GM12878 (cell line): Measurements from ENCODE around the gene TNK1. TPM values are rescaled to one million over a fixed set of nuclear protein-coding genes. Genes with fewer than 3 reads are reported as not detected.

Experiments
- BACH1 ChIP-seq: fragments of 450-650 bp; IDR thresholded peaks from 2 replicates; pipeline ENCODE4 v1.6.1; 2017; ENCODE audit warnings: mild to moderate bottlenecking, borderline replicate concordance
- BMI1 ChIP-seq: fragments of 450-650 bp; IDR thresholded peaks from 2 replicates; pipeline ENCODE4 v1.6.1; 2016; ENCODE audit warnings: mild to moderate bottlenecking, moderate library complexity, borderline replicate concordance
- CTCF ChIP-seq, 3 experiments: IDR thresholded peaks in 2 of 3; conservative IDR thresholded peaks in 1 of 3; 2 replicates each; pipeline ENCODE4 v1.5.1; 2011; ENCODE audit warnings: low read depth in 3 of 3, low read length in 3 of 3, mild to moderate bottlenecking in 3 of 3, control low read depth in 2 of 3, moderate library complexity in 2 of 3, inconsistent platforms in 1 of 3, mixed read lengths in 1 of 3; ENCODE audit not compliant: control insufficient read depth in 2 of 3, insufficient read depth in 1 of 3; ENCODE audit errors: extremely low read depth in 1 of 3
- GABPA ChIP-seq: IDR thresholded peaks from 2 replicates; pipeline ENCODE4 v1.6.1; 2014; ENCODE audit warnings: antibody characterized with exemption, low read depth, mild to moderate bottlenecking, inconsistent platforms
- IRF4 ChIP-seq: IDR thresholded peaks from 2 replicates; pipeline ENCODE4 v1.6.1; 2011; ENCODE audit warnings: low read depth, low read length
- MEF2A ChIP-seq: IDR thresholded peaks from 2 replicates; pipeline ENCODE4 v1.6.1; 2011; ENCODE audit warnings: low read depth, mild to moderate bottlenecking, low read length, moderate library complexity; ENCODE audit not compliant: insufficient read depth
- NBN ChIP-seq: fragments of 450-650 bp; IDR thresholded peaks from 2 replicates; pipeline ENCODE4 v1.6.1; 2016
- PAX5 ChIP-seq: IDR thresholded peaks from 2 replicates; pipeline ENCODE4 v1.6.1; 2011; ENCODE audit warnings: low read depth, low read length, borderline replicate concordance
- PKNOX1 ChIP-seq: fragments of 450-650 bp; IDR thresholded peaks from 2 replicates; pipeline ENCODE4 v1.6.1; 2016; ENCODE audit warnings: mild to moderate bottlenecking
- RB1 ChIP-seq: fragments of 450-650 bp; formaldehyde crosslinking; IDR thresholded peaks from 2 replicates; pipeline ENCODE4 v1.6.1; 2017; ENCODE audit warnings: mild to moderate bottlenecking, borderline replicate concordance
- RELA ChIP-seq: fragments of 450-650 bp; IDR thresholded peaks from 2 replicates; pipeline ENCODE4 v1.8.0; 2014; ENCODE audit warnings: borderline replicate concordance; ENCODE audit not compliant: partially characterized antibody
- TCF3 ChIP-seq: IDR thresholded peaks from 2 replicates; pipeline ENCODE4 v1.6.1; 2012; ENCODE audit warnings: low read depth, mild to moderate bottlenecking, low read length, borderline replicate concordance; ENCODE audit not compliant: insufficient read depth
- polyA plus RNA-seq, 11 experiments: library from polyadenylated mRNA; depleted of rRNA in 4 of 11; unstranded in 6 of 11; stranded (reverse) in 5 of 11; fragments of >200 nt; fragmentation: Nextera tagmentation in 4 of 11; fragmentation: Illumina TruSeq in 1 of 11; extraction: Ambion mirVana in 4 of 11; extraction: Trizol in 1 of 11; gene quantifications; 1 replicate in 1 of 11; 2 replicates in 10 of 11; pipeline versions ENCODE4 v1.2.1 to v1.2.3, GENCODE V29; 2011 to 2016; ENCODE audit warnings: inconsistent platforms in 2 of 11, missing spikeins in 2 of 11, low read depth in 1 of 11
- total RNA-seq, 4 experiments: library from RNA; depleted of rRNA in 3 of 4; stranded (reverse); fragments of >200 nt in 3 of 4; fragmentation: Illumina TruSeq in 1 of 4; extraction: Trizol in 1 of 4; gene quantifications; 2 replicates each; pipeline versions ENCODE4 v1.2.1 to v1.2.3, GENCODE V29; 2013 to 2021

Gene TNK1
- total and polyA plus RNA-seq, 10 of the 15 experiments (the other 5 are each of a cell fraction or from before 2014, with no cell fraction given), result 0.06 to 2.5 (median 0.70) TPM

- TF ChIP-seq PKNOX1, result no peak
- TF ChIP-seq TCF3, result 0 out of 2 replicates have a peak, but pooled peaks have one; percentile 47
- peak; percentile 92 to 96 (median 93); a peak in 5 of 6 replicates for TF ChIP-seq CTCF (IDR thresholded peaks at IDR 0.05 in 2 of 3, conservative IDR thresholded peaks at IDR 0.05 in 1 of 3; ENCODE audit: control insufficient read depth in 2 of 3, extremely low read depth in 1 of 3, insufficient read depth in 1 of 3, low read depth in 3 of 3, low read length in 3 of 3)
- TF ChIP-seq NBN, result peak; percentile 68; the same call in 1 of the 2 replicates
- TF ChIP-seq PAX5, result 0 out of 2 replicates have a peak, but pooled peaks have one; percentile 27
- TF ChIP-seq GABPA, result no peak
- TF ChIP-seq BMI1, result no peak
- TF ChIP-seq MEF2A, result 0 out of 2 replicates have a peak, but pooled peaks have one; percentile 5
- TF ChIP-seq RELA, result peak; percentile 39
- 0 out of 2 replicates have a peak, but pooled peaks have one; percentile 28 for TF ChIP-seq BACH1
- peak; percentile 54; the same call in 1 of the 2 replicates for TF ChIP-seq RB1
- TF ChIP-seq IRF4, result peak; percentile 56; the same call in 1 of the 2 replicates
Observed at GRCh38 chr17:7356072-7356549, 24.8 kb upstream of the TNK1 start (continued).
